ENCODE measurements around the gene PIK3C3.

DNA sequence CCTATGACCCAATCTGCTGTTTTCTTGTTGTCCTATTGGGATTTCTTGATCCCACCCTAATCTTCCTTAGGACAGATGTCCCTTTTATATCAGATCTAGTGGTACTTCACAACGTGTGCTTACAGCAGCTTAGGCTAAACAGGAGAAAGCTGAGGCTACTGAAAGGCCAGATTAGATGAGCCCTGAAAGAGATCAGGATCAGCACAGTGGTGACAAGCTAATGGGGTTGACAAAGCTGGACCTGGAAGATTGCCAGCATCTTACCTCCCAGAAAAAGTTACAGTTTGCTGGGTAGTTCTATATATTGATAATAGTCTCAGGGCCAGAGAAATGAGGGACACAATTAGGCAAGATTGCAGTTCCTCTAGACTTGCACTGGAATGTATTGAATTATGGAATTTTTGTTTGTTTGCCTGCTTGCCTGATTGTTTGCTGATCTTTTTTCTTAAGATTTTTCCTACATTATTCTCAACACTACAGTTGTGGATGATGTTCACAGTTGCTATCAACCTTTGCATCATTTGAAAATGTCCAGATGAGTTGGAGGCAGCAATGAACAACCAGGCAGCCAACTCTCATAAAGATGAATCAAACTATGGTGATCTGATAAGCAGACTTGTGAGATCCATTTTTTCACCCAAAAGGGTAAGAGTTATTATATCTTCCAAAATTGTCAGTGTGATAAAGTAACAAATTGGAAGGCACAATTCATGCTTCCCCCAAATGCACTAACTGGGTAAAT lies 49.1 kb upstream of the PIK3C3 start:
- no peak for TF ChIP-seq FOXA1 (IDR thresholded peaks at IDR 0.05)
- TF ChIP-seq SP1 (IDR thresholded peaks at IDR 0.05): no peak
- no peak for TF ChIP-seq ZNF384 (IDR thresholded peaks at IDR 0.05)
- TF ChIP-seq ELF4 (IDR thresholded peaks at IDR 0.05): no peak
- TF ChIP-seq FOXM1 (IDR thresholded peaks at IDR 0.05; ENCODE audit: borderline replicate concordance): no peak
- no peak for TF ChIP-seq NFRKB (IDR thresholded peaks at IDR 0.05)
- TF ChIP-seq SUZ12 (IDR thresholded peaks at IDR 0.05): no peak
- TF ChIP-seq BHLHE40 (IDR thresholded peaks at IDR 0.05; ENCODE audit: borderline replicate concordance): no peak
- no peak for TF ChIP-seq TARDBP (IDR thresholded peaks at IDR 0.05)
- no peak for TF ChIP-seq PKNOX1 (IDR thresholded peaks at IDR 0.05)

All from HEK293T (cell line).